Epithelial cell of esophagus (primary cell): Measurements from ENCODE around the gene DNAJC12.

Source experiments
- DNase-seq: peaks from one replicate; pipeline ENCODE4 v3.0.0; 2010; ENCODE audit warnings: low read depth
- H3K4me3 ChIP-seq: 2 replicates; pipeline ENCODE4 v1.5.1; 2011; ENCODE audit warnings: mild to moderate bottlenecking, low read length, control low read depth
- CTCF ChIP-seq: IDR thresholded peaks from 2 replicates; pipeline ENCODE4 v1.5.1; 2011; ENCODE audit warnings: low read depth, mild to moderate bottlenecking, low read length, control low read depth, inconsistent platforms; ENCODE audit not compliant: insufficient read depth; ENCODE audit errors: missing control alignments

Gene DNAJC12

GRCh38 chr10:67793313-67793712, 44.7 kb downstream of the DNAJC12 start:
- H3K4me3 ChIP-seq = no peak overlapping the region
- no peak for DNase-seq
- TF ChIP-seq CTCF = no peak

- no peak for DNase-seq
- no peak for TF ChIP-seq CTCF
- no peak overlapping the region for H3K4me3 ChIP-seq
Measured at GRCh38 chr10:67792653-67793052, 45.3 kb downstream of the DNAJC12 start.

GRCh38 chr10:67790534-67791408, 47.2 kb downstream of the DNAJC12 start:
- peak; percentile 50 for DNase-seq
- TF ChIP-seq CTCF = no peak
- H3K4me3 ChIP-seq = no peak overlapping the region

GRCh38 chr10:67789769-67790168, 48.2 kb downstream of the DNAJC12 start:
- H3K4me3 ChIP-seq = no peak overlapping the region
- no peak for TF ChIP-seq CTCF
- DNase-seq = no peak

- no peak overlapping the region for H3K4me3 ChIP-seq
- TF ChIP-seq CTCF = peak; percentile 38
- peak; percentile 42 for DNase-seq
Measured at GRCh38 chr10:67788028-67788886, 49.7 kb downstream of the DNAJC12 start.

GRCh38 chr10:67785098-67785497, 52.9 kb downstream of the DNAJC12 start:
- no peak overlapping the region for H3K4me3 ChIP-seq
- DNase-seq = no peak
- no peak for TF ChIP-seq CTCF
